Ascending aorta (tissue), 2 donors: ENCODE measurements around the gene ATP6V1C2. TPM values are rescaled to one million over a fixed set of nuclear protein-coding genes. Genes with fewer than 3 reads are reported as not detected.

Experiments
- DNase-seq, 2 donors: peaks; one replicate each; pipeline ENCODE4 v3.0.0-alpha.2; 2019; ENCODE audit warnings: low spot score in 2 of 2
- H3K27ac ChIP-seq, 2 donors: fragments of 200-600 bp; sonication (generic); one replicate each; pipeline ENCODE4 v1.5.1; 2016 to 2017; ENCODE audit warnings: mild to moderate bottlenecking in 1 of 2
- H3K27me3 ChIP-seq: fragments of 200-600 bp; sonication (generic); one replicate; pipeline ENCODE4 v1.5.1; 2017
- H3K36me3 ChIP-seq, 2 donors: fragments of 200-600 bp; sonication (generic); one replicate each; pipeline ENCODE4 v1.5.1; 2016
- H3K4me1 ChIP-seq, 2 donors: fragments of 200-600 bp; sonication (generic); one replicate each; pipeline ENCODE4 v1.5.1; 2016 to 2017; ENCODE audit warnings: mild to moderate bottlenecking in 1 of 2
- H3K4me3 ChIP-seq, 2 donors: fragments of 200-600 bp; sonication (generic); one replicate each; pipeline ENCODE4 v1.5.1; 2016 to 2017; ENCODE audit warnings: mild to moderate bottlenecking in 1 of 2
- H3K9me3 ChIP-seq, 2 donors: fragments of 200-600 bp; sonication (generic); one replicate each; pipeline ENCODE4 v1.5.1; 2016
- CTCF ChIP-seq, 3 experiments: fragments of 200-600 bp in 2 of 3; fragments of 450-650 bp in 1 of 3; sonication (generic) in 2 of 3; IDR thresholded peaks; one replicate each; pipeline ENCODE4 v1.5.1; 2016 to 2019; ENCODE audit warnings: antibody characterized with exemption in 3 of 3, mild to moderate bottlenecking in 1 of 3, moderate library complexity in 1 of 3
- intact Hi-C: fragments of 100-400 bp; cut with DNase I; formaldehyde crosslinking; loops from one replicate; pipeline ENCODE4 v1.15.1; 2023
- total RNA-seq: library from RNA; depleted of rRNA; stranded (reverse); fragments of >200 nt; gene quantifications from one replicate; pipeline ENCODE4 v1.1.0, GENCODE V29; 2016

The ATP6V1C2 gene
- total RNA-seq, 1 donor from 2014 or later, result 6.0 TPM

- intact Hi-C loops, result no loop called here
- H3K9me3 ChIP-seq, result no peaks in the 10 kb centered on the region
- H3K4me3 ChIP-seq, result no peak overlapping the region
- no peak for TF ChIP-seq CTCF (IDR thresholded peaks at IDR 0.05)
- no peaks in the 10 kb centered on the region for H3K36me3 ChIP-seq
- no peaks in the 10 kb centered on the region for H3K4me1 ChIP-seq
- DNase-seq, result no peak
- no peak overlapping the region for H3K27ac ChIP-seq
- H3K27me3 ChIP-seq, result no peaks in the 10 kb centered on the region
Observed at GRCh38 chr2:10733566-10733925, 12.1 kb downstream of the ATP6V1C2 start.

- no peaks in the 10 kb centered on the region for H3K9me3 ChIP-seq
- H3K4me1 ChIP-seq, result no peaks in the 10 kb centered on the region
- no peak overlapping the region for H3K27ac ChIP-seq
- H3K27me3 ChIP-seq, result no peaks in the 10 kb centered on the region
- no peak for TF ChIP-seq CTCF (IDR thresholded peaks at IDR 0.05)
- DNase-seq, result no peak
- intact Hi-C loops, result no loop called here
- no peak overlapping the region for H3K4me3 ChIP-seq
- H3K36me3 ChIP-seq, result no peaks in the 10 kb centered on the region
Observed at GRCh38 chr2:10733980-10734379, 12.6 kb downstream of the ATP6V1C2 start.

- Histone ChIP-seq H3K4me1 (no peaks in the 10 kb centered on the region), H3K4me3 (no peak overlapping the region), H3K9me3 (no peaks in the 10 kb centered on the region), H3K27me3 (no peaks in the 10 kb centered on the region), H3K27ac (no peak overlapping the region), H3K36me3 (no peaks in the 10 kb centered on the region)
- intact Hi-C loops, result no loop called here
- no peak for TF ChIP-seq CTCF (IDR thresholded peaks at IDR 0.05)
- no peak for DNase-seq
Observed at GRCh38 chr2:10738192-10738591, 16.8 kb downstream of the ATP6V1C2 start.

GRCh38 chr2:10740226-10740625 lies 18.8 kb downstream of the ATP6V1C2 start:
- no peaks in the 10 kb centered on the region for H3K4me1 ChIP-seq
- intact Hi-C loops, result no loop called here
- H3K27ac ChIP-seq, result no peak overlapping the region
- H3K36me3 ChIP-seq, result no peaks in the 10 kb centered on the region
- TF ChIP-seq CTCF (IDR thresholded peaks at IDR 0.05), result no peak
- H3K9me3 ChIP-seq, result no peaks in the 10 kb centered on the region
- no peaks in the 10 kb centered on the region for H3K27me3 ChIP-seq
- no peak overlapping the region for H3K4me3 ChIP-seq
- DNase-seq, result no peak

GRCh38 chr2:10741139-10741538 lies 19.7 kb downstream of the ATP6V1C2 start:
- Histone ChIP-seq H3K27ac (no peak overlapping the region), H3K4me3 (no peak overlapping the region), H3K36me3 (no peaks in the 10 kb centered on the region), H3K9me3 (no peaks in the 10 kb centered on the region), H3K27me3 (no peaks in the 10 kb centered on the region), H3K4me1 (no peaks in the 10 kb centered on the region)
- no peak for DNase-seq
- TF ChIP-seq CTCF (IDR thresholded peaks at IDR 0.05), result no peak
- intact Hi-C loops, result no loop called here

- no peak for DNase-seq
- H3K27me3 ChIP-seq, result no peaks in the 10 kb centered on the region
- no peaks in the 10 kb centered on the region for H3K36me3 ChIP-seq
- no peaks in the 10 kb centered on the region for H3K9me3 ChIP-seq
- intact Hi-C loops, result no loop called here
- no peaks in the 10 kb centered on the region for H3K4me1 ChIP-seq
- H3K4me3 ChIP-seq, result no peak overlapping the region
- no peak overlapping the region for H3K27ac ChIP-seq
- no peak for TF ChIP-seq CTCF (IDR thresholded peaks at IDR 0.05)
Observed at GRCh38 chr2:10742666-10743065, 21.2 kb downstream of the ATP6V1C2 start.
